Lower lobe of right lung (tissue), 2 donors: ENCODE measurements around the gene RBM22. TPM values are rescaled to one million over a fixed set of nuclear protein-coding genes. Genes with fewer than 3 reads are reported as not detected.
A peak's percentile ranks its signal among the peaks of the same experiment; 100 is the strongest.
"Not testable (repeated sequence)": the region's sequence is repeated elsewhere in the genome, so short reads cannot be mapped to it uniquely, and the experiment has no call there.

ENCODE experiments used
- ATAC-seq, 2 donors: fragments of 200-7000 bp; cut with Tn5 transposase; one replicate each; pipeline ENCODE4 v1.9.1; 2020 to 2022; ENCODE audit warnings: mild to moderate bottlenecking in 2 of 2, moderate library complexity in 2 of 2
- DNase-seq: peaks from one replicate; pipeline ENCODE4 v3.0.0-alpha.2; 2020
- H3K27ac ChIP-seq: fragments of 200-600 bp; one replicate; pipeline ENCODE4 v1.8.0; 2022
- H3K27me3 ChIP-seq: fragments of 200-600 bp; one replicate; pipeline ENCODE4 v1.8.0; 2022; ENCODE audit warnings: low read depth
- H3K36me3 ChIP-seq: fragments of 200-600 bp; one replicate; pipeline ENCODE4 v1.8.0; 2022; ENCODE audit warnings: mild to moderate bottlenecking
- H3K4me1 ChIP-seq: fragments of 200-600 bp; one replicate; pipeline ENCODE4 v1.8.0; 2022
- H3K4me3 ChIP-seq: fragments of 200-600 bp; one replicate; pipeline ENCODE4 v1.8.0; 2022; ENCODE audit warnings: mild to moderate bottlenecking
- H3K9me3 ChIP-seq: fragments of 200-600 bp; one replicate; pipeline ENCODE4 v1.8.0; 2022
- CTCF ChIP-seq: fragments of 200-600 bp; IDR thresholded peaks from one replicate; pipeline ENCODE4 v1.8.0; 2022; ENCODE audit warnings: antibody characterized with exemption, mild to moderate bottlenecking
- intact Hi-C: fragments of 100-400 bp; cut with DNase I; formaldehyde crosslinking; loops from one replicate; pipeline ENCODE4 v1.11.0; 2022
- long read RNA-seq: library from polyadenylated mRNA; unstranded; transcript quantifications from one replicate; pipeline ENCODE4 v2.0.0, GENCODE V29; 2021
- total RNA-seq: library from RNA; stranded (reverse); fragmentation: NEBNext Ultra II Directional; extraction: Animal tissue kit (Norgen Biotek cat#: 25700); gene quantifications from one replicate; pipeline ENCODE4 v1.2.1, GENCODE V29; 2021
- donor health status: DM: no; HTN: yes; CAD: no; lungs with severe emphysema.

The RBM22 gene
- 46.8 TPM for total RNA-seq
- long read RNA-seq, transcript RBM22-201 (11 exons, 2,342 nt) = major isoform, 39 of 45 reads
- long read RNA-seq, partial matches to known transcripts = 1 of 45 reads
- long read RNA-seq, other reads (novel, unspliced or antisense) = 5 of 45 reads

GRCh38 chr5:150700594-150701377, at the start of gene RBM22:
TSS of gene RBM22 (minus strand) at chr5:150701062. CDS start at chr5:150700985, 77 bp downstream.
- ATAC-seq (peak; percentile 98 to 99), DNase-seq (peak; percentile 96)
- peak; percentile 68 for TF ChIP-seq CTCF
- Histone ChIP-seq H3K9me3 (no peaks in the 10 kb centered on the region), H3K36me3 (peaks cover 31% of the 10 kb centered on the region), H3K4me3 (peak within 1 kb of the TSS; percentile 94), H3K27ac (peak within 1 kb of the TSS; percentile 98), H3K4me1 (peaks cover 18% of the 10 kb centered on the region), H3K27me3 (no peaks in the 10 kb centered on the region)
- intact Hi-C loops = no loop called here

GRCh38 chr5:150750469-150750868, 49.6 kb upstream of the RBM22 start:
- peaks cover 59% of the 10 kb centered on the region for H3K36me3 ChIP-seq
- no peaks in the 10 kb centered on the region for H3K9me3 ChIP-seq
- no peak for TF ChIP-seq CTCF
- peak overlapping the region; percentile 12 for H3K27ac ChIP-seq
- DNase-seq (no peak), ATAC-seq (no peak)
- H3K4me3 ChIP-seq = no peak overlapping the region
- peaks cover 44% of the 10 kb centered on the region for H3K4me1 ChIP-seq
- intact Hi-C loops = no loop called here
- H3K27me3 ChIP-seq = no peaks in the 10 kb centered on the region

GRCh38 chr5:150743142-150743488, 42.3 kb upstream of the RBM22 start:
- H3K27ac ChIP-seq, DNase-seq, intact Hi-C loops, H3K27me3 ChIP-seq, H3K4me3 ChIP-seq, ATAC-seq, H3K9me3 ChIP-seq, H3K4me1 ChIP-seq: not testable (repeated sequence)
- peaks cover 28% of the 10 kb centered on the region for H3K36me3 ChIP-seq

- peaks cover 28% of the 10 kb centered on the region for H3K36me3 ChIP-seq
- intact Hi-C loops, DNase-seq, ATAC-seq, H3K4me3 ChIP-seq, H3K4me1 ChIP-seq, H3K9me3 ChIP-seq, H3K27ac ChIP-seq, H3K27me3 ChIP-seq: not testable (repeated sequence)
Observed at GRCh38 chr5:150742455-150743141, 41.7 kb upstream of the RBM22 start.

GRCh38 chr5:150740992-150741391, 40.1 kb upstream of the RBM22 start:
- H3K9me3 ChIP-seq = no peaks in the 10 kb centered on the region
- no peak overlapping the region for H3K27ac ChIP-seq
- peaks cover 28% of the 10 kb centered on the region for H3K36me3 ChIP-seq
- intact Hi-C loops = no loop called here
- no peak overlapping the region for H3K4me3 ChIP-seq
- no peak for TF ChIP-seq CTCF
- DNase-seq (no peak), ATAC-seq (no peak)
- no peaks in the 10 kb centered on the region for H3K27me3 ChIP-seq
- no peaks in the 10 kb centered on the region for H3K4me1 ChIP-seq

- no peak for TF ChIP-seq CTCF
- Histone ChIP-seq H3K4me3 (no peak overlapping the region), H3K27ac (no peak overlapping the region), H3K9me3 (no peaks in the 10 kb centered on the region), H3K4me1 (peaks cover 9% of the 10 kb centered on the region), H3K36me3 (peaks cover 41% of the 10 kb centered on the region), H3K27me3 (no peaks in the 10 kb centered on the region)
- intact Hi-C loops = no loop called here
- DNase-seq = no peak
- ATAC-seq = no peak
Observed at GRCh38 chr5:150738862-150739261, 38.0 kb upstream of the RBM22 start.
